GM12873 (cell line): ENCODE measurements around the gene SYNCRIP.

Experiments
- TF ChIP-seq, protein P1 (sequence below): IDR thresholded peaks from 2 replicates; pipeline ENCODE4 v1.5.1; 2012; ENCODE audit warnings: low read depth, mild to moderate bottlenecking, moderate library complexity, low read length, control low read depth; ENCODE audit not compliant: insufficient read depth; ENCODE audit errors: missing control alignments

Gene SYNCRIP

DNA sequence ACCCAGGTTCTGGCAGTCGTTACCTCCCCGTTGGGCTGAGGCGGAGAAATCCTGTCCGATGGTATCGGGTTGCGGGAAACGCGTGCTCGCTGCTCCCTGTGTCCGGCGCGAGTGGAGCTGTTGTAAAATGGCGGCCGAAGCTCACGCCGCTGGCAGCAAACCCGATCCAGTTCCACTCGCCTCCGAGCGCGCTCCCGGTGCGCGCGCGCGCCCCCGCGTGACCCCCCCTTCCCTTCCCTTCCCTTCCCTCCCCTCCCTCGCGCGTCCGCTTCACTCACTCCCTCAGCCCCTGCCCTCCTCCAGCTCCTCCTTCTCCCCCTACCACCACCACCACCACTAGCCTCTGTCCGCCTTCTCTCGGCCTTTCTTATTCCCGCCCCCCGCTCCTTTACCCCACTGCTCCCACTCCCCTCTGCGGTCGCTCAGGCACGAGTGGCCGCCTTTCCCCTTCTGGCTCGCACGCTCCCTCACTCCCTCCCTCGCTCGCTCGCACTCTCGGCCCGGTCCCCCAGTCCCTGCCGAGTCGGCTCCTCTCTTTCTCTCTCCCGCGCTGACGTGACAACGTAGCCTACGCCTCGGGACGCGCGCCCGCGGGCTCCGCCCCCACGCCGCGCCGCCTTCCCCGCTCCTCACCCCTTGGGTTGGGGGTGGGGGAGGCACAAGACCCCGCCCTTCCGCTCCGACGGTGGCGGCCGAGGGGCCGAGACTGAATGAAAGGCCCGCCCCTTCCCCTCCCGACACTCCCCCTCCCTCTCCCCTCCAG is at the start of gene SYNCRIP:
Gene SYNCRIP, minus strand, starts transcription at position 113 of the 763 bp plus-strand sequence. CDS start 1,447 bp downstream, outside the sequence.
- TF ChIP-seq, protein P1, sequence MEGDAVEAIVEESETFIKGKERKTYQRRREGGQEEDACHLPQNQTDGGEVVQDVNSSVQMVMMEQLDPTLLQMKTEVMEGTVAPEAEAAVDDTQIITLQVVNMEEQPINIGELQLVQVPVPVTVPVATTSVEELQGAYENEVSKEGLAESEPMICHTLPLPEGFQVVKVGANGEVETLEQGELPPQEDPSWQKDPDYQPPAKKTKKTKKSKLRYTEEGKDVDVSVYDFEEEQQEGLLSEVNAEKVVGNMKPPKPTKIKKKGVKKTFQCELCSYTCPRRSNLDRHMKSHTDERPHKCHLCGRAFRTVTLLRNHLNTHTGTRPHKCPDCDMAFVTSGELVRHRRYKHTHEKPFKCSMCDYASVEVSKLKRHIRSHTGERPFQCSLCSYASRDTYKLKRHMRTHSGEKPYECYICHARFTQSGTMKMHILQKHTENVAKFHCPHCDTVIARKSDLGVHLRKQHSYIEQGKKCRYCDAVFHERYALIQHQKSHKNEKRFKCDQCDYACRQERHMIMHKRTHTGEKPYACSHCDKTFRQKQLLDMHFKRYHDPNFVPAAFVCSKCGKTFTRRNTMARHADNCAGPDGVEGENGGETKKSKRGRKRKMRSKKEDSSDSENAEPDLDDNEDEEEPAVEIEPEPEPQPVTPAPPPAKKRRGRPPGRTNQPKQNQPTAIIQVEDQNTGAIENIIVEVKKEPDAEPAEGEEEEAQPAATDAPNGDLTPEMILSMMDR, result no peak

DNA sequence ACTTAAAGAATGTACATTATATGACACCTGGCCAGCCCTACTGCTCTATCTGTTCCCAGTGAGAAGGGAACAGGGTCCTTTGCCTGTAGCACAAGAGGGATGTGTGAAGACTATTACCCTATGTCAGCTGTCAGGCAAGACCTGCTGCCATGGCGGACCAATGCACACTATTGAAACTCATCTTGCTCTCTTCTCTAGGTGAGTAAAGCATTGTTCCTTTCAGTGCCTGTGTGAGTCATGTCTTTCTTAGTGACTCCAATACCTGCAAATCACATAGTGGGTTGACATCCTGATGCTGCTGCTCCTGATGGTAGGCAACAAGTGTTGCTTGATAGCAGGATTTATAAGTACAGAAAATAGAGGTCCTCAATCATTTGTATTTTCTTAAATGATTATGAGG is 48.8 kb upstream of the SYNCRIP start:
- TF ChIP-seq, protein P1, result no peak

DNA sequence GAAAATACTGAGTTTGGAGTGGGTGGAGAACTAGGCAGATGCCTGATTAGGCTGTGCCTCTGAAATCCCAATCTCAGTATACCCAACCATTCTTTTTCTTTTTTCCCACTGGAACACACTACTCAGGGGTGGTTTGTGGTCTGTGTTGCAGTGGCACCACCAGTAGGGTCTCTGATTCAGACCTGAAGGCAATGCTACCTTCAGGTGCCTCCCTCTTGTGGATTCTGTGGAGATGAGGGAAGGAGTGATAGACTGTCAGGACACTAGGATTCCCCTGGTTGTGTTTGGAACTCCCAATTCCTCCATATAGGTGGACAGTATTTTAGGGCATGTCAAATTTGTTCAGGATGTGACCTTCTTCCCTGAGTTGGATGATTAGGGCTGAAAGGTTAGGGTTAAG is 47.4 kb upstream of the SYNCRIP start:
- TF ChIP-seq, protein P1, result no peak

DNA sequence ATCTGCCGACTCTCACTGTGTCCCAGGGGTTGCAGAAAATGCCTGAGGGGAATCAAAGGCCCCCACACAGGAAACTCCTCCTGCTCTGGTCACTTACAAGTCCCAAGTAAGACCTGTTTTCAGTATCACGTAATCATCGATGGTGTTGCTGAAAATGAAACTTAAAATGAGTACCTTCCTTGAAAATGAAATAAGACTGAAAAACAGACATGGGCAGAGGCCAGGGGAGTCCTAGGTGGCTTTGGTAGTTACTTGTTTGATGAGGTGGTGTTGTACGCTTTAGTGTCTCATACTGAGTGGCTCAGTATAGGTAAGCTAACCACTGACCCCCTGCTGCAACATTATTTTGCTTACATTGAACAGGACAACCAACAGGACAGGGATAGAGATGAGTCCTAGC is 43.0 kb upstream of the SYNCRIP start:
- TF ChIP-seq, protein P1, result no peak

DNA sequence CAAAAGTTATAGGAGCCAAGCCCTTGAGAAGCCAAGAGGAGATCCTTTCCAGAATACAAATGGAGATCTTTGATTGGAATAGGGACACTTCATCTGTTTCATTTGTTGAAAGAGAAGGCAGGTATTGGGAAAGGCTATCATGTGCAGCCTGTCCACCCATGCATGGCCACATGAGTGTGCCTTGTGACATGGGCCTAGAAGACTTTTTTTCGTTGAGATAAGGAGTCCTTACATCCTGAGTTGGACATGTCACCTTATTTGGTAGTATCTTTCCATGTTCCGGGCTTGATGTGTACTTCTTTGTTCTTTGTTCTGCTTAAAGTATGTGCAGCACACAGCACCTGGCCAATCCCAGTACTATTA is 42.1 kb upstream of the SYNCRIP start:
- TF ChIP-seq, protein P1, result no peak

DNA sequence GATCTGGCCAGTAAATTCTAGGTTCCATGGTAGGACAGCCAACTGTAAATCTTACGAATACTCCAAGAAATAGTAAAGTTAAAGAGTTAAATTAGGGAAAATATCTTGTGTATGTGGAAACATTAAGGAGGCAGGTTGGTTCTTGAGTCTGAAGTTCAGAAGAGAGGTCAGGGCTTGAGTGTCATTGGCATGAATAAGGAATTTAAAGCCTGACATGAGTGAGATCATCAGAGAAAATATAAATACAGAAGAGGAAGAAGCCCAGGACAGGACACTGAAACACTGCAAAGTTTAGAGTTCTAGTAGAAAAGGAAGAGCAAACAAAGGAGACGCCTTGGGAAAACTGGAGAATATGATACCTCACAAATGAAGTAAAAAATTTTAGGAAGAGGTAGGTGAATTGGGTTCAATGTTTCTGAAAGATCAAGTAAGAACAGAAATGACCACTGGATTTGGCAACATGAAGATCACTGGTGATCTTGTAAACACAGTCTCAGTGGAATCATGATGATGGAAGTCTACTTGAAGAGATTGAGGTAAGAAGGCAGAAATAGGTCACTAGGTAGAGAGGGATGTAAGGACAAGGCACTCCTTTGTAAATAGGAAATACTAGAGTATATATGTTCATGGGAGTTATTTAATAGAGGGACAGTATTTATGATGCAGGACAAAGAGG is 41.6 kb upstream of the SYNCRIP start:
- TF ChIP-seq, protein P1, result no peak

DNA sequence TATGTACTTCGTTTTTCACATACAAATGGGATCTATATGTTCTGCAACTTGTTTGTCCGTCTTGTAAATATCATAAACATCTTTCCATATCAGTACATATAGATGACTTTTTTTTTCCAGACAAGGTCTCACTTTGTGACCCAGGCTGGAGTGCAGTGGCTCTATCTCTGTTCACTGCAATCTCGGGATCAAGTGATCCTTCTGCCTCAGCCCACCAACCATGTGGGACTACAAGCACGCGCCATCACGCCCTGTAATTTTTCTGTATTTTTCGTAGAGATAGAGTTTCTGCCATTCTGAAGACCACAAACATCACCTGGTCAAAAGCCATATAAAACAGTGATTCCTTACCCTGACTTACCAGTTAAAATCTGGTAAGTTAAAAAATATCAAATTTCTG is 37.7 kb upstream of the SYNCRIP start:
- TF ChIP-seq, protein P1, result no peak
